ENCODE data around the gene COLQ. TPM values are rescaled to one million over a fixed set of nuclear protein-coding genes. Genes with fewer than 3 reads are reported as not detected.
"Not testable (repeated sequence)": the region's sequence is repeated elsewhere in the genome, so short reads cannot be mapped to it uniquely, and the experiment has no call there.

COLQ gene
- total RNA-seq, 2 donors from 2014 or later, result 6.4 to 23.8 TPM

- intact Hi-C loops (cut with DNase I), result no loop called here
- DNase-seq (no peak), ATAC-seq (no peak)
Observed at GRCh38 chr3:15470261-15470660, 51.2 kb downstream of the COLQ start.

GRCh38 chr3:15467227-15468181 lies 54.0 kb downstream of the COLQ start:
- DNase-seq, result no peak
- intact Hi-C loops (cut with DNase I), result no loop called here
- peak in 1 of 2 donors; percentile 27 for ATAC-seq

- DNase-seq (no peak), ATAC-seq (no peak)
- intact Hi-C loops (cut with DNase I), result no loop called here
Observed at GRCh38 chr3:15465876-15466585, 55.5 kb downstream of the COLQ start.

- no peak for DNase-seq
- intact Hi-C loops (cut with DNase I), result no loop called here
- ATAC-seq, result no peak
Observed at GRCh38 chr3:15462451-15462850, 59.1 kb downstream of the COLQ start.

GRCh38 chr3:15460891-15461531 lies 60.5 kb downstream of the COLQ start:
- DNase-seq (no peak), ATAC-seq (no peak)
- intact Hi-C loops (cut with DNase I), result no loop called here

- DNase-seq (no peak), ATAC-seq (no peak)
- intact Hi-C loops (cut with DNase I), result no loop called here
Observed at GRCh38 chr3:15458212-15458780, 63.2 kb downstream of the COLQ start.

GRCh38 chr3:15456915-15457314 lies 64.6 kb downstream of the COLQ start:
- DNase-seq; intact Hi-C loops (cut with DNase I); ATAC-seq: not testable (repeated sequence)

- ATAC-seq (no peak), DNase-seq (no peak)
- intact Hi-C loops (cut with DNase I), result no loop called here
Observed at GRCh38 chr3:15456321-15456720, 65.2 kb downstream of the COLQ start.

- intact Hi-C loops (cut with DNase I), result no loop called here
- DNase-seq (no peak), ATAC-seq (no peak)
Observed at GRCh38 chr3:15455756-15456155, 65.8 kb downstream of the COLQ start.

GRCh38 chr3:15454965-15455364 lies 66.5 kb downstream of the COLQ start:
- ATAC-seq (no peak), DNase-seq (no peak)
- intact Hi-C loops (cut with DNase I), result no loop called here

- intact Hi-C loops (cut with DNase I), result no loop called here
- ATAC-seq, result no peak
- DNase-seq, result no peak
Observed at GRCh38 chr3:15453991-15454625, 67.4 kb downstream of the COLQ start.

- no peak for DNase-seq
- intact Hi-C loops (cut with DNase I), result no loop called here
- no peak for ATAC-seq
Observed at GRCh38 chr3:15453501-15453900, 68.0 kb downstream of the COLQ start.

GRCh38 chr3:15452961-15453360 lies 68.5 kb downstream of the COLQ start:
- no peak for ATAC-seq
- DNase-seq, result no peak
- intact Hi-C loops (cut with DNase I), result no loop called here

- intact Hi-C loops (cut with DNase I), result no loop called here
- no peak for ATAC-seq
- DNase-seq, result no peak
Observed at GRCh38 chr3:15452156-15452555, 69.3 kb downstream of the COLQ start.

GRCh38 chr3:15451216-15452113 lies 70.0 kb downstream of the COLQ start:
- intact Hi-C loops (cut with DNase I), result no loop called here
- no peak for DNase-seq
- no peak for ATAC-seq

GRCh38 chr3:15450438-15451215 lies 70.9 kb downstream of the COLQ start:
- intact Hi-C loops (cut with DNase I), result no loop called here

GRCh38 chr3:15449489-15450224 lies 71.8 kb downstream of the COLQ start:
- no peak for DNase-seq
- intact Hi-C loops (cut with DNase I), result no loop called here
- ATAC-seq, result no peak

More at GRCh38 chr3:15450438-15451215, 70.9 kb downstream of the COLQ start:
- ATAC-seq (no peak), DNase-seq (no peak)
